Neural progenitor cell (in vitro differentiated cells): ENCODE measurements around the gene GTF3C6. TPM values are rescaled to one million over a fixed set of nuclear protein-coding genes. Genes with fewer than 3 reads are reported as not detected.

Experiments
- DNase-seq: peaks from one replicate; pipeline ENCODE4 v3.0.0-alpha.2; 2016; ENCODE audit warnings: low spot score
- H2AFZ ChIP-seq: fragments of 200-600 bp; sonication (generic); replicated peaks from 2 replicates; pipeline ENCODE4 v1.6.1; 2016; ENCODE audit warnings: antibody characterized with exemption
- H3F3A ChIP-seq: fragments of 200-600 bp; sonication (generic); 2 replicates; pipeline ENCODE4 v1.6.1; 2016; ENCODE audit warnings: antibody characterized with exemption, low read depth
- H3K27ac ChIP-seq: fragments of 200-600 bp; sonication (generic); 2 replicates; pipeline ENCODE4 v1.5.1; 2016; ENCODE audit warnings: mild to moderate bottlenecking
- H3K27me3 ChIP-seq: fragments of 200-600 bp; sonication (generic); 2 replicates; pipeline ENCODE4 v1.6.1; 2016; ENCODE audit warnings: mild to moderate bottlenecking, moderate library complexity
- H3K36me3 ChIP-seq: fragments of 200-600 bp; sonication (generic); 2 replicates; pipeline ENCODE4 v1.5.1; 2016
- H3K4me1 ChIP-seq: fragments of 200-600 bp; sonication (generic); 2 replicates; pipeline ENCODE4 v1.6.1; 2016; ENCODE audit warnings: mixed run types
- H3K4me2 ChIP-seq: fragments of 200-600 bp; sonication (generic); 2 replicates; pipeline ENCODE4 v1.6.1; 2016
- H3K4me3 ChIP-seq: fragments of 200-600 bp; sonication (generic); 2 replicates; pipeline ENCODE4 v1.5.1; 2016
- H3K79me2 ChIP-seq: fragments of 200-600 bp; sonication (generic); 2 replicates; pipeline ENCODE4 v1.6.1; 2016; ENCODE audit warnings: low read depth
- H3K9ac ChIP-seq: fragments of 200-600 bp; sonication (generic); 2 replicates; pipeline ENCODE4 v1.6.1; 2016
- H3K9me3 ChIP-seq: fragments of 200-600 bp; sonication (generic); 2 replicates; pipeline ENCODE4 v1.5.1; 2016; ENCODE audit warnings: low read depth
- H4K20me1 ChIP-seq: fragments of 200-600 bp; sonication (generic); 2 replicates; pipeline ENCODE4 v1.6.1; 2016; ENCODE audit warnings: low read depth
- H3K27ac Mint-ChIP-seq: 3 replicates; pipeline ENCODE4 v1.8.0; 2021; ENCODE audit warnings: mixed read lengths
- H3K27me3 Mint-ChIP-seq: 2 replicates; pipeline ENCODE4 v1.8.0; 2022; ENCODE audit warnings: low read depth, mild to moderate bottlenecking, inconsistent platforms, moderate library complexity, mixed read lengths; ENCODE audit not compliant: insufficient read depth
- H3K36me3 Mint-ChIP-seq: 3 replicates; pipeline ENCODE4 v1.8.0; 2021; ENCODE audit warnings: mixed read lengths
- H3K4me1 Mint-ChIP-seq: 3 replicates; pipeline ENCODE4 v1.8.0; 2021; ENCODE audit warnings: mixed read lengths
- H3K4me3 Mint-ChIP-seq: 3 replicates; pipeline ENCODE4 v1.8.0; 2021; ENCODE audit warnings: mild to moderate bottlenecking, moderate library complexity, mixed read lengths
- H3K9me3 Mint-ChIP-seq: 3 replicates; pipeline ENCODE4 v1.8.0; 2020; ENCODE audit warnings: mixed read lengths
- CTCF ChIP-seq: fragments of 200-600 bp; sonication (generic); IDR thresholded peaks from 2 replicates; pipeline ENCODE4 v1.5.1; 2017; ENCODE audit warnings: antibody characterized with exemption, mild to moderate bottlenecking
- EZH2 ChIP-seq: fragments of 200-600 bp; sonication (generic); IDR thresholded peaks from 2 replicates; pipeline ENCODE4 v1.6.1; 2017; ENCODE audit warnings: antibody characterized with exemption, mild to moderate bottlenecking, moderate library complexity
- EZH2phosphoT487 ChIP-seq: fragments of 200-600 bp; sonication (generic); IDR thresholded peaks from 2 replicates; pipeline ENCODE4 v1.6.1; 2017; ENCODE audit warnings: antibody characterized with exemption
- total RNA-seq: library from RNA; depleted of rRNA; stranded (reverse); fragments of >200 nt; gene quantifications from 2 replicates; pipeline ENCODE4 v1.2.3, GENCODE V29; 2015; ENCODE audit warnings: low replicate concordance

The GTF3C6 gene
- total RNA-seq, 1 donor from 2014 or later: 105 TPM

GRCh38 chr6:110949679-110950285 lies 8.7 kb upstream of the GTF3C6 start:
- Mint-ChIP-seq H3K4me1 (peaks cover 7% of the 10 kb centered on the region), H3K9me3 (no peaks in the 10 kb centered on the region), H3K4me3 (no peak overlapping the region), H3K36me3 (no peaks in the 10 kb centered on the region), H3K27me3 (peaks cover 3% of the 10 kb centered on the region), H3K27ac (no peak overlapping the region)
- Histone ChIP-seq H2AFZ (no peak overlapping the region), H3K79me2 (no peaks in the 10 kb centered on the region), H3K9ac (no peak overlapping the region), H3K4me1 (no peaks in the 10 kb centered on the region), H3K4me2 (no peak overlapping the region), H3K36me3 (no peaks in the 10 kb centered on the region), H3K27me3 (no peaks in the 10 kb centered on the region), H4K20me1 (no peaks in the 10 kb centered on the region), H3K27ac (no peak overlapping the region), H3K4me3 (no peak overlapping the region), H3K9me3 (no peaks in the 10 kb centered on the region), H3F3A (no peaks in the 10 kb centered on the region)
- no peak for DNase-seq
- TF ChIP-seq CTCF (peak; percentile 54), EZH2 (no peak), EZH2phosphoT487 (no peak)

- TF ChIP-seq EZH2: no peak
- TF ChIP-seq EZH2phosphoT487: no peak
- no peak overlapping the region for H3K27ac ChIP-seq
Observed at GRCh38 chr6:110950440-110950839, 8.1 kb upstream of the GTF3C6 start.

GRCh38 chr6:110951008-110951407 lies 7.5 kb upstream of the GTF3C6 start:
- H3K79me2 ChIP-seq: no peaks in the 10 kb centered on the region
- Mint-ChIP-seq H3K4me1 (peaks cover 7% of the 10 kb centered on the region), H3K36me3 (no peaks in the 10 kb centered on the region), H3K27me3 (peaks cover 3% of the 10 kb centered on the region), H3K9me3 (no peaks in the 10 kb centered on the region), H3K4me3 (no peak overlapping the region), H3K27ac (peak overlapping the region; percentile 68)
- H3K36me3 ChIP-seq: no peaks in the 10 kb centered on the region
- no peak overlapping the region for H2AFZ ChIP-seq
- H3K4me1 ChIP-seq: no peaks in the 10 kb centered on the region
- no peak overlapping the region for H3K4me3 ChIP-seq
- H4K20me1 ChIP-seq: no peaks in the 10 kb centered on the region
- no peak overlapping the region for H3K4me2 ChIP-seq
- TF ChIP-seq CTCF (no peak), EZH2 (no peak), EZH2phosphoT487 (no peak)
- no peak overlapping the region for H3K27ac ChIP-seq
- DNase-seq: no peak
- H3K27me3 ChIP-seq: no peaks in the 10 kb centered on the region
- H3K9me3 ChIP-seq: no peaks in the 10 kb centered on the region
- no peak overlapping the region for H3K9ac ChIP-seq
- no peaks in the 10 kb centered on the region for H3F3A ChIP-seq

More at GRCh38 chr6:110950440-110950839, 8.1 kb upstream of the GTF3C6 start:
- no peak overlapping the region for H3K9ac ChIP-seq
- H3K4me2 ChIP-seq: no peak overlapping the region
- Mint-ChIP-seq H3K9me3 (no peaks in the 10 kb centered on the region), H3K27me3 (peaks cover 3% of the 10 kb centered on the region), H3K36me3 (no peaks in the 10 kb centered on the region), H3K4me3 (no peak overlapping the region), H3K4me1 (peaks cover 7% of the 10 kb centered on the region), H3K27ac (peak overlapping the region; percentile 68)
- H3K4me3 ChIP-seq: no peak overlapping the region
- H3K79me2 ChIP-seq: no peaks in the 10 kb centered on the region
- no peaks in the 10 kb centered on the region for H3K4me1 ChIP-seq
- no peaks in the 10 kb centered on the region for H4K20me1 ChIP-seq
- H3F3A ChIP-seq: no peaks in the 10 kb centered on the region
- no peaks in the 10 kb centered on the region for H3K9me3 ChIP-seq
- no peaks in the 10 kb centered on the region for H3K36me3 ChIP-seq
- no peak for DNase-seq
- H2AFZ ChIP-seq: no peak overlapping the region
- no peaks in the 10 kb centered on the region for H3K27me3 ChIP-seq

- Mint-ChIP-seq H3K9me3 (no peaks in the 10 kb centered on the region), H3K27me3 (peaks cover 7% of the 10 kb centered on the region), H3K4me3 (no peak overlapping the region), H3K27ac (no peak overlapping the region), H3K4me1 (peaks cover 10% of the 10 kb centered on the region), H3K36me3 (no peaks in the 10 kb centered on the region)
- TF ChIP-seq CTCF (no peak), EZH2 (no peak)
- Histone ChIP-seq H3K27me3 (no peaks in the 10 kb centered on the region), H3K4me2 (no peak overlapping the region), H3K27ac (no peak overlapping the region), H3K9me3 (no peaks in the 10 kb centered on the region), H3K9ac (no peak overlapping the region), H4K20me1 (no peaks in the 10 kb centered on the region), H3F3A (no peaks in the 10 kb centered on the region), H2AFZ (peak overlapping the region; percentile 57), H3K4me3 (no peak overlapping the region), H3K36me3 (no peaks in the 10 kb centered on the region), H3K4me1 (no peaks in the 10 kb centered on the region), H3K79me2 (no peaks in the 10 kb centered on the region)
- DNase-seq: no peak
Observed at GRCh38 chr6:110951986-110952794, 6.3 kb upstream of the GTF3C6 start.
